Measurements from ENCODE around the gene COA1. TPM values are rescaled to one million over a fixed set of nuclear protein-coding genes. Genes with fewer than 3 reads are reported as not detected.

COA1 gene
- polyA plus RNA-seq, 2 of the 4 experiments (the other 2 are of a cell fraction) = 57.5 to 91.4 TPM

DNA sequence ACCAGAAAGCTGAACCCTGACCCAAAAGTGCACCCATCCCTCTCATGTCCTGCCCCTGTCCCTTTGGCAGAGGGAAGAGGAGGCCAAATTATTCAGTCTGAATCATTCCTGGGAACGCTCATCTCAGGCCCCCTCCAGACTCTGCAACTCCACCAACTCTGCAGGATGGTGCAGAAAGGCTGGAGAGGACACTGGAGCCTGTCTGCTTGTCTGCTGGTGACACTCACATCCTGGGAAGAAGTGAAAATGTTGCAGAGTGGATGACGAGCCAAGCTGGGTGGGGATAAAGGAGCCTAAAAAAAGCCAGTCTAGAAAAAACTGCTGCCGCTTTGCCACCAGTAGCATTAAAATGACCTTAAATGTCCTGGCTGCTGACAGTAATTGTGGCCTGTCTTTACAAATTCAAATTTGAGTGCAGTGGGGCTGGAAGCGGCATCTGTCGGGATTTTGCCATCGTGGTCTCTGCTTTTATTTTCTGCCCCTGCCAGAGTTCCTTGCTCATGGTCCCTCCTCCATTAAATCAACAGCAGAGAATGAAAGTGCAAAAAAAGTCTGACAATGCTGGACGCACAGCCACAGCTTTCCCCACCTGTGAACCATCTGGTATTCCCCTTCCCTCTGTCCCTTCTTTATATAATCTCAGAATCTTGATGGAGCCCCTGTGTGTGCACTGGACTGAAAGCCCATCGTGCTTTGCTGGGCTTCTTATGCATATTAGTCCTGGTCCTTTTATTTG is 82.6 kb downstream of the COA1 start:
- ATAC-seq (no peak), DNase-seq (ENCODE audit: low read depth in 1 of 2, low spot score in 1 of 2) (no peak), FAIRE-seq (no peak)
- Histone ChIP-seq H3K4me2 (peak overlapping the region; percentile 75), H3K4me1 (peaks cover 59% of the 10 kb centered on the region), H3K27ac (peak overlapping the region; percentile 69 to 92), H3K4me3 (no peak overlapping the region), H3K9me3 (no peaks in the 10 kb centered on the region)
- 81% methylated on average over 8 of the region's 8 CpGs for WGBS (ENCODE audit: missing lambda C conversion rate)
- ChIA-PET POLR2A (no interaction called here), CTCF (interaction anchor here (1.2 to 3.2 kb wide), 6 partner anchors 17 to 192 kb away, joined by 5 to 17 read pairs (median 7); partner anchors contain the start of gene STK17A)
- no peak for TF ChIP-seq NFE2L2 (conservative IDR thresholded peaks at IDR 0.05; ENCODE audit: low read length)
- no peak for TF ChIP-seq KDM1A (IDR thresholded peaks at IDR 0.05; ENCODE audit: low read depth)
- TF ChIP-seq EHF (CRISPR knock-in tag; IDR thresholded peaks at IDR 0.05) = no peak
- no peak for TF ChIP-seq FOSL2 (IDR thresholded peaks at IDR 0.05)
- no peak for TF ChIP-seq FOSL2 (CRISPR knock-in tag; IDR thresholded peaks at IDR 0.05)
- TF ChIP-seq RNF2 (IDR thresholded peaks at IDR 0.05; ENCODE audit: borderline replicate concordance, low read depth) = no peak
- no peak for TF ChIP-seq POLR2AphosphoS2 (conservative IDR thresholded peaks at IDR 0.05; ENCODE audit: low read length)
- no peak for TF ChIP-seq RCOR1 (IDR thresholded peaks at IDR 0.05; ENCODE audit: low read depth, low read length)
- no peak for TF ChIP-seq SREBF2 (IDR thresholded peaks at IDR 0.05)
- no peak for TF ChIP-seq RFX5 (IDR thresholded peaks at IDR 0.05)
- no peak for TF ChIP-seq EHMT2 (IDR thresholded peaks at IDR 0.05; ENCODE audit: low read depth)
- TF ChIP-seq JUN (IDR thresholded peaks at IDR 0.05) = no peak
- TF ChIP-seq JUNB (IDR thresholded peaks at IDR 0.05) = no peak
- no peak for TF ChIP-seq RARB (CRISPR knock-in tag; IDR thresholded peaks at IDR 0.05)
- TF ChIP-seq ZFP36 (IDR thresholded peaks at IDR 0.05; ENCODE audit: borderline replicate concordance, partially characterized antibody) = no peak
- no peak for TF ChIP-seq TP53 (CRISPR knock-in tag; IDR thresholded peaks at IDR 0.05)

- no peaks in the 10 kb centered on the region for H3K9me3 ChIP-seq
- peak overlapping the region in 1 of 2 experiments; percentile 92; a peak in 3 of 6 replicates for H3K27ac ChIP-seq
- 98% methylated on average over 3 of the region's 3 CpGs for WGBS (ENCODE audit: missing lambda C conversion rate)
- CTCF ChIA-PET = interaction anchor here (1.1 to 3.2 kb wide), 6 partner anchors 49 to 193 kb away, joined by 3 to 17 read pairs (median 7); partner anchors contain the start of gene STK17A
- no peak for ATAC-seq
- POLR2A ChIA-PET = no interaction called here
- H3K4me1 ChIP-seq = peaks cover 49% of the 10 kb centered on the region
- TF ChIP-seq ELK1 (IDR thresholded peaks at IDR 0.05; ENCODE audit: low read depth, low read length) = no peak
- TF ChIP-seq EHF (CRISPR knock-in tag; IDR thresholded peaks at IDR 0.05) = no peak
- no peak for TF ChIP-seq MYC (IDR thresholded peaks at IDR 0.05; ENCODE audit: borderline replicate concordance, low read length)
- no peak for TF ChIP-seq FOSB (CRISPR knock-in tag; IDR thresholded peaks at IDR 0.05)
- no peak for TF ChIP-seq POLR2A (IDR thresholded peaks at IDR 0.05; ENCODE audit: low read length)
- TF ChIP-seq FOXS1 (CRISPR knock-in tag; IDR thresholded peaks at IDR 0.05) = no peak
- no peak for TF ChIP-seq CBX8 (IDR thresholded peaks at IDR 0.05)
- TF ChIP-seq BHLHE40 (IDR thresholded peaks at IDR 0.05; ENCODE audit: low read depth, low read length) = no peak
- FAIRE-seq = no peak
- no peak overlapping the region for H3K4me3 ChIP-seq
- DNase-seq (ENCODE audit: low read depth in 1 of 2, low spot score in 1 of 2) = no peak
- H3K4me2 ChIP-seq = no peak overlapping the region
Observed at GRCh38 chr7:43645699-43646226, 83.6 kb downstream of the COA1 start.

DNA sequence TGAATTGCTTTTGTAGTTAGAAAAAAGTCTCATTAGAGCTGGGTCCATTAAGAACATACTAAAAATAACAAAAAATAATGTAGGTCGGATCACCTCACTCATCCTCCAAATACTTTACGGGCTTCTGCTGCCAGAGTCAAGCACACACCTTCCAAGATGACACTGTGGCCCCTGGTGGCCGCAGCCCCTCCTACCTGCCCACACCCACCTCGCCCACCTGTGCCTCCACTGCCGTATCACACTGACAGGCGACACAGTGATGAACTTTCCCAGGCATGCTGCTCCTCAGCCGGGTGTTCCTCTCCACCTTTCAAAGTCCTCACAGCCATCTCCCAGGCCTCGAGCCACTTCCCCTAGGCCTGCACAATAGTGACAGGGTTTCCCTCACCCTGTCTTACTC is 85.5 kb downstream of the COA1 start:
- Histone ChIP-seq H3K4me1 (peaks cover 42% of the 10 kb centered on the region), H3K27ac (no peak overlapping the region), H3K9me3 (no peaks in the 10 kb centered on the region), H3K4me3 (no peak overlapping the region), H3K4me2 (no peak overlapping the region)
- 83% methylated on average over 8 of the region's 8 CpGs for WGBS (ENCODE audit: missing lambda C conversion rate)
- FAIRE-seq (no peak), ATAC-seq (no peak), DNase-seq (ENCODE audit: low read depth in 1 of 2, low spot score in 1 of 2) (no peak)
- no peak for TF ChIP-seq FOSB (CRISPR knock-in tag; IDR thresholded peaks at IDR 0.05)
- no peak for TF ChIP-seq RFX5 (IDR thresholded peaks at IDR 0.05)
- TF ChIP-seq HOXB13 (CRISPR knock-in tag; IDR thresholded peaks at IDR 0.05; ENCODE audit: low read depth) = no peak
- no peak for TF ChIP-seq ESRRA (IDR thresholded peaks at IDR 0.05; ENCODE audit: borderline replicate concordance, low read length)
- TF ChIP-seq ZNF302 (CRISPR knock-in tag; IDR thresholded peaks at IDR 0.05) = no peak
- no peak for TF ChIP-seq ZSCAN20 (CRISPR knock-in tag; IDR thresholded peaks at IDR 0.05)
- TF ChIP-seq, protein P1, sequence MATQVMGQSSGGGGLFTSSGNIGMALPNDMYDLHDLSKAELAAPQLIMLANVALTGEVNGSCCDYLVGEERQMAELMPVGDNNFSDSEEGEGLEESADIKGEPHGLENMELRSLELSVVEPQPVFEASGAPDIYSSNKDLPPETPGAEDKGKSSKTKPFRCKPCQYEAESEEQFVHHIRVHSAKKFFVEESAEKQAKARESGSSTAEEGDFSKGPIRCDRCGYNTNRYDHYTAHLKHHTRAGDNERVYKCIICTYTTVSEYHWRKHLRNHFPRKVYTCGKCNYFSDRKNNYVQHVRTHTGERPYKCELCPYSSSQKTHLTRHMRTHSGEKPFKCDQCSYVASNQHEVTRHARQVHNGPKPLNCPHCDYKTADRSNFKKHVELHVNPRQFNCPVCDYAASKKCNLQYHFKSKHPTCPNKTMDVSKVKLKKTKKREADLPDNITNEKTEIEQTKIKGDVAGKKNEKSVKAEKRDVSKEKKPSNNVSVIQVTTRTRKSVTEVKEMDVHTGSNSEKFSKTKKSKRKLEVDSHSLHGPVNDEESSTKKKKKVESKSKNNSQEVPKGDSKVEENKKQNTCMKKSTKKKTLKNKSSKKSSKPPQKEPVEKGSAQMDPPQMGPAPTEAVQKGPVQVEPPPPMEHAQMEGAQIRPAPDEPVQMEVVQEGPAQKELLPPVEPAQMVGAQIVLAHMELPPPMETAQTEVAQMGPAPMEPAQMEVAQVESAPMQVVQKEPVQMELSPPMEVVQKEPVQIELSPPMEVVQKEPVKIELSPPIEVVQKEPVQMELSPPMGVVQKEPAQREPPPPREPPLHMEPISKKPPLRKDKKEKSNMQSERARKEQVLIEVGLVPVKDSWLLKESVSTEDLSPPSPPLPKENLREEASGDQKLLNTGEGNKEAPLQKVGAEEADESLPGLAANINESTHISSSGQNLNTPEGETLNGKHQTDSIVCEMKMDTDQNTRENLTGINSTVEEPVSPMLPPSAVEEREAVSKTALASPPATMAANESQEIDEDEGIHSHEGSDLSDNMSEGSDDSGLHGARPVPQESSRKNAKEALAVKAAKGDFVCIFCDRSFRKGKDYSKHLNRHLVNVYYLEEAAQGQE (IDR thresholded peaks at IDR 0.05) = no peak
- TF ChIP-seq FOXS1 (CRISPR knock-in tag; IDR thresholded peaks at IDR 0.05) = no peak
- CTCF ChIA-PET = interaction anchor here (1.2 to 3.2 kb wide), 3 partner anchors 56 to 61 kb away, joined by 3 to 17 read pairs (median 4); partner anchors contain the start of gene STK17A
- POLR2A ChIA-PET = interaction anchor here (1.5 kb wide), 1 partner anchor 61 kb away, joined by 5 read pairs; the partner anchor contains the start of gene STK17A

All from A549 (cell line).